Stimulated activated naive CD8-positive, alpha-beta T cell treated with anti-CD3 and anti-CD28 coated beads, Interleukin-15, amount 100 ng/mL, for 72 hours (primary cell): ENCODE measurements around the gene KRTAP10-7.
A peak's percentile ranks its signal among the peaks of the same experiment; 100 is the strongest.
"Not testable (repeated sequence)": the region's sequence is repeated elsewhere in the genome, so short reads cannot be mapped to it uniquely, and the experiment has no call there.

Experiments used
- ATAC-seq: fragments of 150-1000 bp; cut with Tn5 transposase; 2 replicates; pipeline ENCODE4 v1.10.0; 2021; ENCODE audit warnings: mild to moderate bottlenecking, moderate library complexity
- DNase-seq, 2 donors: peaks; one replicate each; pipeline ENCODE4 v3.0.0; 2021 to 2022
- H3K27ac Mint-ChIP-seq, 2 donors: one replicate each; pipeline ENCODE4 v1.8.0; 2022; ENCODE audit warnings: mild to moderate bottlenecking in 2 of 2, mixed read lengths in 2 of 2, moderate library complexity in 2 of 2
- H3K27me3 Mint-ChIP-seq: one replicate; pipeline ENCODE4 v1.8.0; 2022; ENCODE audit warnings: mixed read lengths
- H3K4me1 Mint-ChIP-seq: one replicate; pipeline ENCODE4 v1.8.0; 2022; ENCODE audit warnings: mild to moderate bottlenecking, mixed read lengths
- H3K4me3 Mint-ChIP-seq, 2 donors: one replicate each; pipeline ENCODE4 v1.8.0; 2022; ENCODE audit warnings: mild to moderate bottlenecking in 2 of 2, mixed read lengths in 2 of 2, moderate library complexity in 1 of 2
- H3K9me3 Mint-ChIP-seq, 2 donors: one replicate each; pipeline ENCODE4 v1.8.0; 2022; ENCODE audit warnings: mixed read lengths in 2 of 2

The KRTAP10-7 gene

DNA sequence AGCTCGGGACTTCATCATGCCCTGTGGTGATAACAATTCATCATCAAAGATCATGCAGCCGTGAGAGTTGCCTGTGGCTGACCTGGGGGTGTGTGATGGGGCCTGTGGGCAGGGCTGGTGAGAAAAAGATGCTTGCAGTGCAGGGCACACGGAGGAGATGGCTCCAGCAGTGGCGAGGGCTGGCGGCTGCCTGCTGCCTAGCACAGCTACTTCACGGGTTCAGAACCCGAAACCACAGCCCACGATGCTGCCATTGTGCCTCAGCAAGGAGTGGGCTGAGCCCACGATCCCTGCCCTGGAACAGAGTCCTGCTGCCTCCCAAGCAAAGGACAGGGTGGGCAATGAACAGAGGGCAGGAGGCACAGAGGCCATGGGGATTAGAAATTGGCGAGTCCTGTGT lies 25.9 kb downstream of the KRTAP10-7 start:
- no peak for ATAC-seq
- Mint-ChIP-seq H3K27ac (no peak overlapping the region), H3K4me3 (no peak overlapping the region), H3K4me1 (peaks cover 44% of the 10 kb centered on the region), H3K9me3 (peaks cover 40 to 58% of the 10 kb centered on the region in 2 donors), H3K27me3 (no peaks in the 10 kb centered on the region)
- DNase-seq = no peak

- ATAC-seq (no peak), DNase-seq (no peak)
- Mint-ChIP-seq H3K27ac (no peak within 1 kb of the TSS), H3K4me1 (peaks cover 44% of the 10 kb centered on the region), H3K9me3 (peaks cover 44 to 58% of the 10 kb centered on the region in 2 donors), H3K27me3 (no peaks in the 10 kb centered on the region), H3K4me3 (no peak within 1 kb of the TSS)
These were observed 26.3 kb downstream of the KRTAP10-7 start, which contains the start of gene KRTAP10-9 for GRCh38 chr21:44626673-44627143. TSS of gene KRTAP10-9 (plus strand) at chr21:44627093. CDS start at chr21:44627172, 79 bp downstream.

GRCh38 chr21:44627181-44627822 lies 26.9 kb downstream of the KRTAP10-7 start:
- H3K27me3 Mint-ChIP-seq, H3K4me3 Mint-ChIP-seq, H3K27ac Mint-ChIP-seq, ATAC-seq, DNase-seq: not testable (repeated sequence)
- H3K9me3 Mint-ChIP-seq = peaks cover 48 to 58% of the 10 kb centered on the region in 2 donors
- H3K4me1 Mint-ChIP-seq = peaks cover 44% of the 10 kb centered on the region

GRCh38 chr21:44627831-44628233 lies 27.4 kb downstream of the KRTAP10-7 start:
- H3K4me1 Mint-ChIP-seq = peaks cover 44% of the 10 kb centered on the region
- not testable (repeated sequence) for DNase-seq, ATAC-seq, H3K27ac Mint-ChIP-seq, H3K4me3 Mint-ChIP-seq, H3K27me3 Mint-ChIP-seq
- H3K9me3 Mint-ChIP-seq = peaks cover 46 to 58% of the 10 kb centered on the region in 2 donors

DNA sequence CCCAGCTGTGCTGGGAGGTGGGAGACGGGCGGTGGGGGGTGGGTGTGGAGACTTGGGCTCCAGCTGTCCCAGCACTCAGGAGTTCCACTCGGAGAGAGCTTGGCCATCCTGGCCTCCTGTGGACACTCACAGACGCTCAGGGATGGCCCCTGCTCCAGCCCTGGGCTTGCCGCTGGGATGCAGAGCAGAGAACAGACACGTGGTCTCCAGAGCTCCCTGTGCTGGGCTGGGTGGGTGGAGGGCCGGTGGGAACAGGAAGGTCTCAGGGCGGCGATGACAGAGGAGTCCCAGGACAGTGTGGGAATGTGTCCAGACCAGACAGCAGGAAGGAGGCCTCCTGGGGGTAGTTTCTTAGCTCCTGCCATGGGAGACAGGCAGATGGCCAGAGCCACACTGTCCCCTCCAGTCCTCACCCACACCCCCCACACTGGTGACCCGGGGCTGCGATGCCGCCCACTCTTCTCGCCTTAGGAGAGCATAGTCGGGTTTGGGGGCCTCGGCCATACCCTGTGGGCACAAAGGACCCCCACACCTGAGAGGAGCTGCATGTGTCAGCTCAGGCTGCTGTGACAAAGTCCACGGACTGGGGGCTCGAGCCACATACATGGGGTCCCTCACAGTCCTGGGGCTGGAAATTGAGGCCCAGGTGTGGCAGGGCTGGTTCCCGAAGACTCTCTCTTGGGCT lies 28.5 kb downstream of the KRTAP10-7 start:
- Mint-ChIP-seq H3K4me1 (peaks cover 44% of the 10 kb centered on the region), H3K4me3 (no peak overlapping the region), H3K27me3 (no peaks in the 10 kb centered on the region), H3K9me3 (peaks cover 44 to 54% of the 10 kb centered on the region in 2 donors), H3K27ac (no peak overlapping the region)
- DNase-seq (no peak), ATAC-seq (peak; percentile 23)

DNA sequence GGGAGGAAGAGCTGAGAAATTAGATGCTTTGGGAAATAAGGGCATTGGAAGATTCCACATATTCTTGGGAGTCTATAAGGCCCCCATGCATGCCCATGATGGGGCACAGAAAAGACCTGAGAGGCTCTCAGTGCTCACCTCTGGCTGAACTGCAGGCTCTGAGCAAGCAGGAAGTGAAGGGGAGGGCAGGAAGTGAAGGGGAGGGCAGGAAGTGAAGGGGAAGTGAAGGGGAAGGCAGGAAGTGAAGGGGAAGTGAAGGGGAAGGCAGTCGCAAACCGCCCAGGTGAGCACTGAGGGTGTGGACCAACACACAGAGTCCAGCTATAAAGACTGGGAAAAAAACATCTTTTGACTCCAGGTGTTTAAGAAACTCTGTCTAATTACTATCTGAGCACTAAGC lies 30.0 kb downstream of the KRTAP10-7 start:
- ATAC-seq (no peak), DNase-seq (no peak)
- Mint-ChIP-seq H3K27ac (no peak overlapping the region), H3K9me3 (peaks cover 42 to 51% of the 10 kb centered on the region in 2 donors), H3K27me3 (no peaks in the 10 kb centered on the region), H3K4me1 (peaks cover 44% of the 10 kb centered on the region), H3K4me3 (peak overlapping the region in 1 of 2 donors; percentile 12)

DNA sequence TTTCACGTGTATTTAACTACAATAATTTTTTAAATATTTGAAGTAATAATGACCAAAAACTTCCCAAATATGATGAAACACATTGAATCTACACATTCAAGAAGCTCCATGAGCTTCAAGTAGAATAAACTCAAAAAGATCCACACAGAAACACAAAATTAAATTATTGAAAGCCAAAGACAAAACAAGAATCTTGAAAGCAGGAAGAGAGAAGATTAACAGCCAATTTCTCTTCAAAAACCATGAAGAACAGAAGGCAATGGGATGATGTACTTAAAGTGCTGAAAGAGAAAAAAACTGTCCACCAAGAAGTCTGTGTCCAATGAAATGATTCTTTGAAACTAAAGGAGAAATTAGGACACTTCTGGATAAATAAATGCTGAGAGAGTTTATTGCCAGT lies 31.7 kb downstream of the KRTAP10-7 start:
- Mint-ChIP-seq H3K4me1 (peaks cover 32% of the 10 kb centered on the region), H3K27me3 (no peaks in the 10 kb centered on the region), H3K4me3 (no peak overlapping the region), H3K27ac (no peak overlapping the region), H3K9me3 (peaks cover 42 to 51% of the 10 kb centered on the region in 2 donors)
- DNase-seq (no peak), ATAC-seq (no peak)

DNA sequence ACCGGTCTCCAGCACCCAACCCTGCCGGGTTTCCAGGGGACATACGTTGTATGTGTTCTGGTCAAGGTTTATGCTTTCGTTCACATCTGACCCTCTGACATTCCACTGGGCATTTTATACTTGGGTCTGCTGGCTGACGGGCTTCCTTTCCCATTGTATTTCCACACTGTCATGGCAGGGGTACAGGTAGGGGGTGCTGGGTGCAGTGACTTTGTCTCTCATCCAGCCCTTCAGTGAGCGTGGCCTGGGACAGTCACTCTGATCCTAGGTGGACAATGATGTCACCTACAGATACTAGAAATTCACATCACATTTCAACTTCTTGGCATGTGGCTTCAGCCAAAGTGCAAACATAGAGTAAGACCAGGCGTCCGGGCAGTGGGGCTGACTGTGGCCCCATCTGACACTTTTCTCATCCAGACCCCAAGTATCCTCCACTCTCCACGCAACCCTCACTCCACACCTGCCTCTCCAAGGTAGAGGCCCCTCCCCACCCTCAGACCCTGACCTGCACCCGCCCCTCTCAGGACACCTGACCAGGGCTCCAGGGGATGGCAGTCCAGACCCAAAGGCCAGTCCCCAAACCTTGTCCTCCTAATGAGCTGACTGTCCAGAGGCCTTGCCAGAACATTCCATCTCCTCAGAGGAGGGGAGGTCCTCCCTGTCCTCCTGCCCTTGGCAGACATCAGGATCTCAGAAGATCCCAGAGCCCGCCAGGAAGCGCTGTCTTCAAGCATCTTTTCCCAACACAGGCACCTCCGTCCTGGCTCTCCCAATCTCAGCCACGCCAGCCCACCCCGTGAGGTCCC lies 36.0 kb downstream of the KRTAP10-7 start:
- DNase-seq (no peak), ATAC-seq (no peak)
- Mint-ChIP-seq H3K27ac (peak overlapping the region in 1 of 2 donors; percentile 55), H3K4me3 (no peak overlapping the region), H3K4me1 (peaks cover 10% of the 10 kb centered on the region), H3K9me3 (peaks cover 31 to 45% of the 10 kb centered on the region in 2 donors), H3K27me3 (no peaks in the 10 kb centered on the region)

- Mint-ChIP-seq H3K27me3 (no peaks in the 10 kb centered on the region), H3K9me3 (peaks cover 25 to 41% of the 10 kb centered on the region in 2 donors), H3K4me3 (no peak within 1 kb of the TSS), H3K27ac (peak within 1 kb of the TSS in 1 of 2 donors; percentile 55), H3K4me1 (peaks cover 10% of the 10 kb centered on the region)
- DNase-seq = no peak
- no peak for ATAC-seq
These were observed 36.8 kb downstream of the KRTAP10-7 start, which contains the start of gene KRTAP10-10 for GRCh38 chr21:44637018-44637850. TSS of gene KRTAP10-10 (plus strand) at chr21:44637356. CDS start at chr21:44637418, 62 bp downstream.

DNA sequence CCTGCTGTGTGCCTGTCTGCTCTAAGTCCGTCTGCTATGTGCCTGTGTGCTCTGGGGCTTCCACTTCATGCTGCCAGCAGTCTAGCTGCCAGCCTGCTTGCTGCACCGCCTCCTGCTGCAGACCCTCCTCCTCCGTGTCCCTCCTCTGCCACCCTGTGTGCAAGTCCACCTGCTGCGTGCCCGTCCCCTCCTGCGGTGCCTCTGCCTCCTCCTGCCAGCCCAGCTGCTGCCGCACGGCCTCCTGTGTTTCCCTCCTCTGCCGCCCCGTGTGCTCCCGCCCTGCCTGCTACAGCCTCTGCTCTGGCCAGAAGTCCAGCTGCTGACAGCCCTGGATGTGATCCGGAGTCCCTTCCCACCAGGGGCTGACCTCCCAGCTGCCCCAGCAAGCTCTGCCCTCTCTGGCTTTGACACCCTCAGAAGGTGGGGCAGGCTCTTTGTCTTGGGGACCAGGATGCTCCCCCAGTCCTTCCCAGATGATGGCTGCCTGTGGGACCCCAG lies 37.5 kb downstream of the KRTAP10-7 start:
- H3K4me1 Mint-ChIP-seq, H3K27ac Mint-ChIP-seq, ATAC-seq, DNase-seq, H3K27me3 Mint-ChIP-seq, H3K4me3 Mint-ChIP-seq: not testable (repeated sequence)
- peaks cover 23 to 41% of the 10 kb centered on the region in 2 donors for H3K9me3 Mint-ChIP-seq

GRCh38 chr21:44638506-44639330 lies 38.3 kb downstream of the KRTAP10-7 start:
- ATAC-seq, DNase-seq, H3K4me3 Mint-ChIP-seq, H3K4me1 Mint-ChIP-seq, H3K27me3 Mint-ChIP-seq: not testable (repeated sequence)
- Mint-ChIP-seq H3K27ac (peak overlapping the region; percentile 53 to 83), H3K9me3 (peaks cover 26 to 43% of the 10 kb centered on the region in 2 donors)

- Mint-ChIP-seq H3K27me3 (no peaks in the 10 kb centered on the region), H3K9me3 (peaks cover 28 to 44% of the 10 kb centered on the region in 2 donors), H3K27ac (peak overlapping the region in 1 of 2 donors; percentile 53), H3K4me3 (no peak overlapping the region), H3K4me1 (peaks cover 10% of the 10 kb centered on the region)
- ATAC-seq = no peak
- DNase-seq = no peak
These were observed 38.9 kb downstream of the KRTAP10-7 start for GRCh38 chr21:44639331-44639655.

GRCh38 chr21:44640761-44641160 lies 40.4 kb downstream of the KRTAP10-7 start:
- no peaks in the 10 kb centered on the region for H3K27me3 Mint-ChIP-seq
- no peak overlapping the region for H3K4me3 Mint-ChIP-seq
- H3K4me1 Mint-ChIP-seq = peaks cover 10% of the 10 kb centered on the region
- ATAC-seq (no peak), DNase-seq (no peak)
- peaks cover 33 to 48% of the 10 kb centered on the region in 2 donors for H3K9me3 Mint-ChIP-seq
- no peak overlapping the region for H3K27ac Mint-ChIP-seq

- ATAC-seq (no peak), DNase-seq (no peak)
- H3K4me1 Mint-ChIP-seq = peaks cover 12% of the 10 kb centered on the region
- H3K4me3 Mint-ChIP-seq = no peak overlapping the region
- peaks cover 33 to 48% of the 10 kb centered on the region in 2 donors for H3K9me3 Mint-ChIP-seq
- H3K27me3 Mint-ChIP-seq = no peaks in the 10 kb centered on the region
- no peak overlapping the region for H3K27ac Mint-ChIP-seq
These were observed 43.4 kb downstream of the KRTAP10-7 start for GRCh38 chr21:44643741-44644310.
